ENCODE measurements around the gene TMEM158.

The TMEM158 gene

DNA sequence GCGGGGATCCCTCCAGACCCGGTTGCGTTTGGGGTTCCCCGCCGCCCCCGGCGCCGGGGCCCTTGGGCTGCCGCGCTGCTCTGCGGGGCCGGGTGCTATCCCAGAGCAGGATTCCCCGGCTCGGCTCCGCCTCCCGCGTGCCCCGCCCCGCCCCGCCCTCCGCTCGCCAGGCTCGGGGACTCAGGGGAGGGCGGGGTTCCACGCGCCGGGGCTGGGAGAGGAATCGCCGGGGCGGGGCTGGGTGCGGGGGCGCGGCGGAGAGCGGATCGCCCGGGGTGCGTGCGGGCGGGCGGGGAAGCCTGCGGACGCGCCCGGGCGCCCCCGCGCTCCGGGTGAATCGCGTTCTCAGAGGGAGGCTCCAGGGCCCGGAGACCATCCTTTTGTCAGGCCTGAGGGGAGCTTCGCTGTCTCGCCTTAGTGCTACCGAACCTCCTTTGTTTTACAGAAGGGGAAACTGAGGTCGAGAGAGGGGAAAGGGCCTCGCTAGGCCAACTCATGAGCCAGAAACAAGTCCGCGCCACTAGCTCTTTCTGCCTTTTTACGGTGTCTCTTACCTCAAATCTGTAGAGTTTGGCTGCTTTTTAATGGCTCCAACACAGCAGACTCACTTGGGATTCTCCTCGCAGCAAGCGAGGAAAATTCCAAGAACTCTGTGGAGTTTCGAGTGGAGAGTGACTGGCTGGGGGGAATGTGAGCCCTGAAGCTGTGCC lies at the start of gene TMEM158:
TSS of gene TMEM158 (minus strand) at position 82 of the 710 bp plus-strand sequence. CDS start 260 bp downstream, outside the sequence.
- no peaks in the 10 kb centered on the region for H3K27me3 ChIP-seq (ENCODE audit: insufficient read depth, low read length)
- H2AFZ ChIP-seq (ENCODE audit: low read depth, low read length), result peak within 1 kb of the TSS; percentile 89
- no peaks in the 10 kb centered on the region for H3K36me3 ChIP-seq (ENCODE audit: insufficient read depth, low read length)
- H3K4me3 ChIP-seq (ENCODE audit: low read length), result peak within 1 kb of the TSS; percentile 68
- H3K4me1 ChIP-seq (ENCODE audit: insufficient read depth, low read length), result peaks cover 24% of the 10 kb centered on the region
- no peaks in the 10 kb centered on the region for H3K9me3 ChIP-seq (ENCODE audit: low read length)

DNA sequence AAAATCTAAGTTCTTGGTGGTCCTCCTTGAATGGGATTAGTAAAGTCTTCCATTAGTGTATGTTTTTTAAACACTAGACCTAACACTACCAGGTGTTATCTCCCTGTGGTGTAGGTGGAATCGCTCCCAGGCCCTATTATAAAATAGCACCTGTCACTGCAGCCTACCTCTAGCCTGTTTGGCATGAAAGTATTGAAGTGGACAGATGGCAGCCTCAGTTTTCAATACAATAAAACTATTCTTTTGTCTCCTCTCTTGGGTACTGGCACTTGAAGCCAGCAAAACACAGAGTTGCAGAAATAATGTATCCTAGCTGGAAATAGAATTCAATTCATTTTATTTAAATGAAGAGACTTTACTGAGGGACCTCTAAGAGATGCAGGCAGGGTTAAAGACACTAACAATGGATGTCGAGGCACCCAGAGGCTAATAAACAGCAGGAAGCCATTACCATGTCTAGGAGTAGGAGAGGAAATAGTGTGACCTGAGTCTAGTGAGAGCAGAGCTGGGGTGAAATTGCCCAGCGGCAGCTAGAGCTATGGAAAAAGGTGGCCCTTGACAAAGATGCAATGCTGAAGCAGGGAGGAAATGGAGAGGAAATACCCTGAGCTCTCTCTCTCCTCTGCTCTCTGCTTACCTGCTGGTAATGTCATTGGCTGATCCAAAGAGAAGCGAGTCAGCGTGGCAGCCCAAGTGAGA lies 49.1 kb upstream of the TMEM158 start:
- no peaks in the 10 kb centered on the region for H3K27me3 ChIP-seq (ENCODE audit: insufficient read depth, low read length)
- no peaks in the 10 kb centered on the region for H3K9me3 ChIP-seq (ENCODE audit: low read length)
- H3K36me3 ChIP-seq (ENCODE audit: insufficient read depth, low read length), result no peaks in the 10 kb centered on the region
- H2AFZ ChIP-seq (ENCODE audit: low read depth, low read length), result no peak overlapping the region
- no peak overlapping the region for H3K4me3 ChIP-seq (ENCODE audit: low read length)
- H3K4me1 ChIP-seq (ENCODE audit: insufficient read depth, low read length), result no peaks in the 10 kb centered on the region

DNA sequence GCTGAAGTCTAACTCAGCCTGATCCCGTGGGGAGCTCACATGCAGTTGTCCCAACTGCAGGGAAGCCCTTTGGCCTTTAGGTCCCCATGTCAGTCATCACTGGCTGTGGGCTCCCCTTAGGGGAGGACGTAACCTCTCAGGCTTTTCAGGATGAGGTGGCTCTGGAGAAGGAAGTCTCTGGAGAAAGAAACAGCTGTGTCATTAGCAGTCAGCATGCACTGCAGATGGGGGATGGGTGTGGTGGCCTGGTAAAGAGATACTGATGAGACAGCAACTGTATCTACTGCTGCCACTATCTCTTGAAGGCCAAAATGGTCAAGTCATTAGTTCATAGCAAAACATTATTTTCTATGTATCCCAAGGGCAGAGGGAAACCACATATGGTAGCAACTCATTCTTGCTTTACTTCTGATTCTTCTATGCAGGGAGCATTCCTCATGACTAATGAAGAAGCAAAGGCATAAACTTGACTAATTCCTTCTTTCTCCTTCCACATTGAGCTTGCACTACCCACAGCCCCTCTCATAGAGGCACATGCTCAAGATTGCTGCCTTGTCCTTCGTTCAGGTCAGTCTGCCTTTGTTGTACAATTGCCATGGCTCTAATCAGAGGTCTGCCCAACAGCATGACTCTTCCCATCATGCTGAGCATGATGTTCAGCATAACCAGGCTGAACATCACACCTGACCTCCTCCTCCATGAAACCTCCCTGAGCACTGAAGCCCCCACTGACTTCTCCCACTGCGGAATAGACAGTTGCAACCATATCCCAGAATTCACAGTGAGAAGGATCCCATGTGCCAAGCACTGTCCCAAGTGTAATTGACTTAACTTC lies 47.8 kb upstream of the TMEM158 start:
- Histone ChIP-seq H3K4me3 (ENCODE audit: low read length) (no peak overlapping the region), H3K36me3 (ENCODE audit: insufficient read depth, low read length) (no peaks in the 10 kb centered on the region), H2AFZ (ENCODE audit: low read depth, low read length) (no peak overlapping the region), H3K4me1 (ENCODE audit: insufficient read depth, low read length) (no peaks in the 10 kb centered on the region), H3K27me3 (ENCODE audit: insufficient read depth, low read length) (no peaks in the 10 kb centered on the region), H3K9me3 (ENCODE audit: low read length) (no peaks in the 10 kb centered on the region)

DNA sequence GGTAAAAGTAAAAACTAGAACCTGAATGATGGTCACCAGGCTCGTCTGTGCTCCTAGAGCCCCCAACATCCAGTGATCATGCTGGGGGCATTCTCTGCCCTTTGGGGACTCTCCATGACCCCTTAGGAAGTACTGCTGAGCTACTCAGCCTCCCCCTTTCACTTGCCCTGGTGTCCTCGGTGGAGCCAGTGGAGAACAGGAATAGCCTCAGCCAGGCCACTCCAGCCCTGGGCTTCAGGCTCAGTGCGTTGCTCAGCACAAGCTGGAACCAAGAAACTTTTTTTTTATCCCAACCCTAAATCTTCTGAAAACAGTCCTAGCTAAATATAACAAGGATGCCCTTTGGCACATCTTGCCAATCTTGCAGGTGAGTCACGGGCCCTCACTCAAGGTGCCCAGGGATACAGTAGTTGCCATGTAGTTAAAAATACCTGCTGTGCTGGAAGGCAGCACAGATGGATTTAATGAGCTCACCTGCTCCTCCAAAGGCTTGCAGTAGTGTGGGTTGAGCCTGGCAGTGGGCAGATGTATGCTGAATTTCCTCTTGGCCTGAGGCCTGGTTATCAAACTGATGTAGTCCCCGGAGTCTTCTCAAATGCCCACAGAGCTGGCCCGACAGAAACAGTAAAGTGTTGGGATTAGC lies 46.9 kb upstream of the TMEM158 start:
- no peaks in the 10 kb centered on the region for H3K36me3 ChIP-seq (ENCODE audit: insufficient read depth, low read length)
- H3K27me3 ChIP-seq (ENCODE audit: insufficient read depth, low read length), result no peaks in the 10 kb centered on the region
- H3K4me1 ChIP-seq (ENCODE audit: insufficient read depth, low read length), result no peaks in the 10 kb centered on the region
- no peak overlapping the region for H3K4me3 ChIP-seq (ENCODE audit: low read length)
- H3K9me3 ChIP-seq (ENCODE audit: low read length), result no peaks in the 10 kb centered on the region
- no peak overlapping the region for H2AFZ ChIP-seq (ENCODE audit: low read depth, low read length)

DNA sequence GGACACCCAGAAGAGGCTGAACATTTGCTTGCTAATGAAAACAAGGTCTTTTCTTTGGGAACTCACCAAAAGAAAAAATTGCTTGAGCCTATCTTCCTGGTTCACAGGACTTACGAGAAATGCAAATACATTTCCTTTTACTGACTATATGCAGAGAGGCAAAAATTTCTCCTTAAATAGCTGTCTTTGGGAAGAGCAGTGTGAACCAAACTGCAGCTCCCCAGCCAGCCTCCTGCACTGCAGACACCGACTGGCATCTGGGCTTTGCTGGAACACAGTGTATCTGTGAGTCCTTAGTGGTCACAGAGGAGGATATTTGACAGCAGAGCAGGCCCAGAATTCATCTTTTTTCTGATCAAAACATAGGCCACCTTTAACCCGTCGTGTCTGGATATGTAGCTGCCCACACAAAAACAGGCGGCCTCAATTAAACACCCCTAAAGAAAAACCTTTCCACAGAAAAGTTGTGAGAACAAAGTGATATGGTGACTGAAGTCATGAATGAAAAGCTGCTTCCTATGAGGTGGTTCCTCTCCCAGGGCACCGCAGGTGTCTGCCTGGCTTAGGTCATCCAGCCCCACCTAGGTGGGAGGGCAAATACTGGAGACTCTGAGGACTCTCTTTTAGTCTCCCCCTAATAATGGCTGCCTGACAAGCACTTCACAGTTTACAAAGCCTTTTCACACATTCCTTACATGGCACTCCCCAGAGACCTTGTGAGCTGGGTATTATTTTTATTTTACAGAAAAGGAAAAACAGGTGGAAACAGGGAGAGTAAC lies 46.1 kb upstream of the TMEM158 start:
- no peak overlapping the region for H2AFZ ChIP-seq (ENCODE audit: low read depth, low read length)
- H3K36me3 ChIP-seq (ENCODE audit: insufficient read depth, low read length), result no peaks in the 10 kb centered on the region
- H3K9me3 ChIP-seq (ENCODE audit: low read length), result no peaks in the 10 kb centered on the region
- no peaks in the 10 kb centered on the region for H3K4me1 ChIP-seq (ENCODE audit: insufficient read depth, low read length)
- no peaks in the 10 kb centered on the region for H3K27me3 ChIP-seq (ENCODE audit: insufficient read depth, low read length)
- no peak overlapping the region for H3K4me3 ChIP-seq (ENCODE audit: low read length)

DNA sequence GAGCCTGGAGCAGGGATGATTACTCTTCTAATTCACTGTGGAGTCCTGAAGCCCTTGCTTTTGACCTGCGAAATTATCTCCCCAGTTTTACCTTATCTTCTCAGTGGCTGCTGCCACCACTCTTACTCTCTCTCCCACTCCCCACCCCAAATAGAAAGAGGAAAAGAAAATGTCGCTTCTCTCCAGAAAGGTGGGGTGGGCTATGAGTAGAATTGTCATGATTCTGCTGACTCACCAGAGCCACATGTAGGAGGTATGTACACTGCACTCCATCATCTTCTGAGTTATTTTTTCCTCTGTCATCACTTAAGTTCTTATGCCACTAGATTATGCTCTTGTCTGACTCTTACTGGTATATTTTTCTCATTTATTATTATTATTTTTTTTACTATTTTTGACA lies 43.9 kb upstream of the TMEM158 start:
- Histone ChIP-seq H2AFZ (ENCODE audit: low read depth, low read length) (no peak overlapping the region), H3K9me3 (ENCODE audit: low read length) (no peaks in the 10 kb centered on the region), H3K27me3 (ENCODE audit: insufficient read depth, low read length) (peaks cover 3% of the 10 kb centered on the region), H3K36me3 (ENCODE audit: insufficient read depth, low read length) (no peaks in the 10 kb centered on the region), H3K4me1 (ENCODE audit: insufficient read depth, low read length) (no peaks in the 10 kb centered on the region), H3K4me3 (ENCODE audit: low read length) (no peak overlapping the region)

DNA sequence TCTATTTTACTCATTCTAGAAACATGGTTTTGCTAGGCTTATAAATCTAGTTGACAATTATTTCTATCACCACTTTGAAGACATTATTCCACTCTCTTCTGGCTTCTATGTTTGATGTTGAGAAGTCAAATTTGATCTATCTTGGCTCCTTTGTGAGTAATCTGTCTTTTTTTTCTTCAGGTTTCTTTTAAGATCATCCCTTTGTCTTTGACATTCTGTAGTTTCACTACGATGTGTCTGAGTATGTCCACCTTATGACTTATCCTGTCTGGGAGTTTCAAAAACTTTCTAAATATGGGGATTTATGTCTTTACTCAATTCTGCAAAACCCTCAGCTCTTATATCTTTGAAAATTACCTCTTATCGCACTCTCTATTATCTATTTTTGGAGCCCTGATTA lies 41.0 kb upstream of the TMEM158 start:
- Histone ChIP-seq H3K4me3 (ENCODE audit: low read length) (no peak overlapping the region), H3K27me3 (ENCODE audit: insufficient read depth, low read length) (peaks cover 3% of the 10 kb centered on the region), H3K36me3 (ENCODE audit: insufficient read depth, low read length) (no peaks in the 10 kb centered on the region), H2AFZ (ENCODE audit: low read depth, low read length) (no peak overlapping the region), H3K4me1 (ENCODE audit: insufficient read depth, low read length) (no peaks in the 10 kb centered on the region), H3K9me3 (ENCODE audit: low read length) (no peaks in the 10 kb centered on the region)

DNA sequence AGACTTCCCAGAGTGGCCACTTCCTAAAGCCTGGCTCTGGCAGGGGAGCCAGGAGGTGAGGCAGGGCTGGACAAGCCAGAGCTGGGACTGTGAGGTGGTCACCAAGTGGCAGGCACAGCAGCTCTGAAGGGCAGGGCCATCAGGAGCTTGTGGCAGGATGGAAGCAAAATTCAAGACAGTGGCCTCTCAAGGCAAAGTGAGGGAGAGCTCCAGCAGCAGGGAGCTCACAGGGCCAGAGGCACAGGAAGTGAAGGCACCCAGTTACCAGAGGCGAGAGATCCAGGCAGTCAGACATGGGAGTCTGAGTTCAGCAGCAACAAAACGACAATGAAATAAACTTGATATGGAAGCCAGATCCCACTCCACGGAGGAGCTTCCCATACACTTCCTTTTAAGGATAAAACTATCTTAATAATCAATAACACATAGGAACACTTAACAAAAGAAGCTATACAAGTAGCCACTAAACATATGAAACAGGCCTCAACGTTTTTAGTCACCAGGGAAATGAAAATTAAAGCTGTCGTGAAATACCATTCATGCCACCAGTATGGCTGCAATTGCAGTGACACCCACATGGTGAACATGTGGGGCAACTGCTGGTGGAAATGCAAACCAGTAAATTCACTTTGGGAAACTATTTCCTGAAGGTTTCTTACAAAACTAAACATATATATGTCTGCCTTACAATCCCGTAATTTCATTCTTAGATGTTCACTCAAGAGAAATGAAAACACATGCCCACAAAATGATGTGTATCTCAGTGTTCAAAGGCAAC lies 35.4 kb upstream of the TMEM158 start:
- peaks cover 6% of the 10 kb centered on the region for H3K27me3 ChIP-seq (ENCODE audit: insufficient read depth, low read length)
- no peak overlapping the region for H2AFZ ChIP-seq (ENCODE audit: low read depth, low read length)
- no peaks in the 10 kb centered on the region for H3K36me3 ChIP-seq (ENCODE audit: insufficient read depth, low read length)
- H3K4me1 ChIP-seq (ENCODE audit: insufficient read depth, low read length), result no peaks in the 10 kb centered on the region
- H3K4me3 ChIP-seq (ENCODE audit: low read length), result no peak overlapping the region
- H3K9me3 ChIP-seq (ENCODE audit: low read length), result no peaks in the 10 kb centered on the region

DNA sequence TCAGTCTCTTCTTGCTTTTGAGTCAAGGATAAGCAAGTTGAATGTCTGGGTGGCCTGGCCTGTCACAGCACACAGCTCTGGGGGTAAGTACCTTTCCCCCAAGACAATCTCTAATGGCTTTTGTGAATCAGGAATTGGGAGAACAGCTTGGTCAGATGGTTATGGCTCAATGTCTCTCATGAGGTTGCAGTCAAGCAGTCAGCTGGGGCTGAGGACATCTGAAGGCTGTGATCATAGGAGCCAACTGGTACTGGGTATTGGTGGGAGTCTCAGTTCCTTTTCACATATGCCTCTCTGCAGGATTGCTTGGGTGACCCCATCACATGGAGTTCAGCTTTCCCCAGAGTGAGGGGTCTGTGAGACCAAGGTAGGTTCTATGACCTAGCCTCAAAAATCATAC lies 33.0 kb upstream of the TMEM158 start:
- Histone ChIP-seq H3K36me3 (ENCODE audit: insufficient read depth, low read length) (no peaks in the 10 kb centered on the region), H3K4me1 (ENCODE audit: insufficient read depth, low read length) (no peaks in the 10 kb centered on the region), H3K4me3 (ENCODE audit: low read length) (no peak overlapping the region), H3K27me3 (ENCODE audit: insufficient read depth, low read length) (peaks cover 3% of the 10 kb centered on the region), H3K9me3 (ENCODE audit: low read length) (no peaks in the 10 kb centered on the region), H2AFZ (ENCODE audit: low read depth, low read length) (no peak overlapping the region)

DNA sequence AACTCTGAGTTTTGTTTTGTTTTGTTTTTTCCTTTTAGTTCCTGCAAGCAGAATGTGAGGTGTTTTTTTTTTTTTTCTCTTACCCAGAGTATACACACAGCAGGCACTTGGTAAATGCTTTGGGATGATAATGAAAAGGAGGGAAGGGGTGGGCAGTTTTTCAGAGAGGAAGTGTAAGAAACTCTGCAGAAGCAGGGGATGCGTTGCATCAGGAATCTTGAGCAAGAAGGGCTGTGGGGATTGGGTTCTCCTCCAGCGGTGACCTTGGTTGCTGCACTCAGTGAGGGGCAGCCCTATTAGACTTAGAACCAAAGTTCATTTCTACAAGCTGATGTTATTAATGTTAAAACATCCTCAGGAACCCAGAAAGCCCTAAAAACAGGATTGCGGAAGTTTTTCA lies 32.2 kb upstream of the TMEM158 start:
- H2AFZ ChIP-seq (ENCODE audit: low read depth, low read length), result no peak overlapping the region
- peaks cover 3% of the 10 kb centered on the region for H3K27me3 ChIP-seq (ENCODE audit: insufficient read depth, low read length)
- H3K4me1 ChIP-seq (ENCODE audit: insufficient read depth, low read length), result no peaks in the 10 kb centered on the region
- H3K9me3 ChIP-seq (ENCODE audit: low read length), result no peaks in the 10 kb centered on the region
- no peak overlapping the region for H3K4me3 ChIP-seq (ENCODE audit: low read length)
- no peaks in the 10 kb centered on the region for H3K36me3 ChIP-seq (ENCODE audit: insufficient read depth, low read length)

DNA sequence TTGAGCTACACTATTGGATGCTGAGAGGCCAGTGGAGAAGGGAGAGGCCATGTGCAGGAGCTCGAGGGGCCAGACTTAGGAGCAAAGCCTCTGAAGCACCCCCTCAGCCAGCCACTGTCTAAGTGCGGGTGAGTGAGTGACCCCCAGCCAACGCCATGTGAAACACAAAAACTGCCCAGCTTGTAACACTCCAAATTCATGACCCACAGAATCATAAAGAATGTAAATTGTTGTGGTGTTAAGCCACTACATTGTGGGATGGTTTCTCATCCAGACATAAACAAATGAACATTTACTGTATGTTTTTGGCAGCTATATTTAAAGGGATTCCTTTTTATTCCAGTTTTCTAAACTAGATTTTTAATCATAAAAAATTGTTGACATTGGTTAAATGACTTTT lies 27.2 kb upstream of the TMEM158 start:
- H3K9me3 ChIP-seq (ENCODE audit: low read length), result no peaks in the 10 kb centered on the region
- H3K27me3 ChIP-seq (ENCODE audit: insufficient read depth, low read length), result no peaks in the 10 kb centered on the region
- H3K4me3 ChIP-seq (ENCODE audit: low read length), result no peak overlapping the region

DNA sequence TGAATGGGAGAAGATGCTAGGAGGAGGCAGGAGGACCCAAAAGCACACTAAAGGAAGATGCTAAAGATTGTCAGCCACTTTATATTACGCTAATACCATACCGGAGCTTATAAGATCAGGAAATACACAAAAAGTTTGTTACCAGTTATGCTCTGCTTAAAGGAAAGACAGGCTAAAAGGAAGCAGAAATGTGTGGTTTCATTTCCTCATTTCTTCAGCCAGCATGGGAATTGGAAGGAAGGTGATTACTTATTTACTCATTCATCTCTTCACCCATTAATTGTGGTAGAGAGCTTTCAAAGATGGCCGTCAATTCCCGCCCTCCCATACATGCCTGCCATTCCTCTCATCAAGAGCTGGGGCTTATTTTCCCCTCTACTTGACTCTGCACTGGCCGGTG lies 26.7 kb upstream of the TMEM158 start:
- Histone ChIP-seq H3K36me3 (ENCODE audit: insufficient read depth, low read length) (no peaks in the 10 kb centered on the region), H3K4me1 (ENCODE audit: insufficient read depth, low read length) (no peaks in the 10 kb centered on the region)

More for the DNA sequence above, 27.2 kb upstream of the TMEM158 start:
- Histone ChIP-seq H3K36me3 (ENCODE audit: insufficient read depth, low read length) (no peaks in the 10 kb centered on the region), H3K4me1 (ENCODE audit: insufficient read depth, low read length) (no peaks in the 10 kb centered on the region), H2AFZ (ENCODE audit: low read depth, low read length) (no peak overlapping the region)

More for the DNA sequence above, 26.7 kb upstream of the TMEM158 start:
- Histone ChIP-seq H3K9me3 (ENCODE audit: low read length) (no peaks in the 10 kb centered on the region), H3K4me3 (ENCODE audit: low read length) (no peak overlapping the region), H2AFZ (ENCODE audit: low read depth, low read length) (no peak overlapping the region), H3K27me3 (ENCODE audit: insufficient read depth, low read length) (no peaks in the 10 kb centered on the region)
